ENCODE data around the gene HSF2BP.

DNA sequence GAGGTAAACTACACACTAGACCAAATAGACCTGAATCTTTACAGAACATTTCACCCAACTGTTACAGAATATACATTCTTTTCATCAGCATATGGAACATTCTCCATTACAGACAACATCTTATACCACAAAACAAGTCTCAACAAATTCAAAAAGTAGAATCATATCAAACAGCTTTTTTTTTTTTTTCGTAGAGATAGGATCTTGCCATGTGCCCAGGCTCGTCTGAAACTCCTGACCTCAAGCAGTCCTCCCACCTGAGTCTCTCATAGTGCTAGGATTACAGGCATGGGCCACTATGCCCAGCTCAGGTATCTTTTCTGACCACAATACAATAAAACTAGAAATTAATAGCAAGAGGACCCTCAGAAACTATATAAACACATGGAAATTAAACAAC lies 36.5 kb downstream of the HSF2BP start:
- TF ChIP-seq POLR2A (IDR thresholded peaks at IDR 0.05; ENCODE audit: low read depth) (no peak), POLR2AphosphoS5 (IDR thresholded peaks at IDR 0.05) (no peak), EP300 (IDR thresholded peaks at IDR 0.05) (no peak)
- TF ChIP-seq, protein P1, sequence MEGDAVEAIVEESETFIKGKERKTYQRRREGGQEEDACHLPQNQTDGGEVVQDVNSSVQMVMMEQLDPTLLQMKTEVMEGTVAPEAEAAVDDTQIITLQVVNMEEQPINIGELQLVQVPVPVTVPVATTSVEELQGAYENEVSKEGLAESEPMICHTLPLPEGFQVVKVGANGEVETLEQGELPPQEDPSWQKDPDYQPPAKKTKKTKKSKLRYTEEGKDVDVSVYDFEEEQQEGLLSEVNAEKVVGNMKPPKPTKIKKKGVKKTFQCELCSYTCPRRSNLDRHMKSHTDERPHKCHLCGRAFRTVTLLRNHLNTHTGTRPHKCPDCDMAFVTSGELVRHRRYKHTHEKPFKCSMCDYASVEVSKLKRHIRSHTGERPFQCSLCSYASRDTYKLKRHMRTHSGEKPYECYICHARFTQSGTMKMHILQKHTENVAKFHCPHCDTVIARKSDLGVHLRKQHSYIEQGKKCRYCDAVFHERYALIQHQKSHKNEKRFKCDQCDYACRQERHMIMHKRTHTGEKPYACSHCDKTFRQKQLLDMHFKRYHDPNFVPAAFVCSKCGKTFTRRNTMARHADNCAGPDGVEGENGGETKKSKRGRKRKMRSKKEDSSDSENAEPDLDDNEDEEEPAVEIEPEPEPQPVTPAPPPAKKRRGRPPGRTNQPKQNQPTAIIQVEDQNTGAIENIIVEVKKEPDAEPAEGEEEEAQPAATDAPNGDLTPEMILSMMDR (IDR thresholded peaks at IDR 0.05): no peak
